Ectodermal cell (in vitro differentiated cells): ENCODE data around the gene A4GALT. TPM values are rescaled to one million over a fixed set of nuclear protein-coding genes. Genes with fewer than 3 reads are reported as not detected.

ENCODE experiments used
- H3K27ac ChIP-seq: 2 replicates; pipeline ENCODE4 v1.7.0; 2013; ENCODE audit warnings: mild to moderate bottlenecking, low read depth, low read length; ENCODE audit not compliant: insufficient read depth, poor library complexity, severe bottlenecking
- H3K27me3 ChIP-seq: 2 replicates; pipeline ENCODE4 v1.7.0; 2013; ENCODE audit warnings: mild to moderate bottlenecking, low read length; ENCODE audit not compliant: insufficient read depth, control insufficient read depth, poor library complexity, severe bottlenecking
- H3K36me3 ChIP-seq: one replicate; pipeline ENCODE4 v1.7.0; 2013; ENCODE audit warnings: low read length; ENCODE audit not compliant: control insufficient read depth, insufficient read depth
- H3K4me1 ChIP-seq: one replicate; pipeline ENCODE4 v1.7.0; 2013; ENCODE audit warnings: low read length; ENCODE audit not compliant: control insufficient read depth, insufficient read depth
- H3K4me3 ChIP-seq: 2 replicates; pipeline ENCODE4 v1.7.0; 2013; ENCODE audit warnings: low read depth, low read length, control low read depth; ENCODE audit not compliant: insufficient read depth
- H3K9me3 ChIP-seq: 2 replicates; pipeline ENCODE4 v1.7.0; 2013; ENCODE audit warnings: mild to moderate bottlenecking, low read length, moderate library complexity; ENCODE audit not compliant: control insufficient read depth
- WGBS, 2 experiments: methylation state at CpG; one replicate each; pipeline ENCODE4 v1.1.7; 2013; ENCODE audit warnings: missing lambda C conversion rate in 2 of 2; 5-methylcytosine and 5-hydroxymethylcytosine counted together
- polyA plus RNA-seq, 4 experiments: library from polyadenylated mRNA; stranded (reverse); fragments of 50-300 nt; gene quantifications; one replicate each; pipeline ENCODE4 v1.2.3, GENCODE V29; 2013

The A4GALT gene, protein sequence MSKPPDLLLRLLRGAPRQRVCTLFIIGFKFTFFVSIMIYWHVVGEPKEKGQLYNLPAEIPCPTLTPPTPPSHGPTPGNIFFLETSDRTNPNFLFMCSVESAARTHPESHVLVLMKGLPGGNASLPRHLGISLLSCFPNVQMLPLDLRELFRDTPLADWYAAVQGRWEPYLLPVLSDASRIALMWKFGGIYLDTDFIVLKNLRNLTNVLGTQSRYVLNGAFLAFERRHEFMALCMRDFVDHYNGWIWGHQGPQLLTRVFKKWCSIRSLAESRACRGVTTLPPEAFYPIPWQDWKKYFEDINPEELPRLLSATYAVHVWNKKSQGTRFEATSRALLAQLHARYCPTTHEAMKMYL
- polyA plus RNA-seq (2013, experiment 1 of 4) = 12.4 TPM
- 16.0 TPM for polyA plus RNA-seq (2013, experiment 2 of 4)
- polyA plus RNA-seq (2013, experiment 3 of 4) = 12.2 TPM
- 14.3 TPM for polyA plus RNA-seq (2013, experiment 4 of 4)

DNA sequence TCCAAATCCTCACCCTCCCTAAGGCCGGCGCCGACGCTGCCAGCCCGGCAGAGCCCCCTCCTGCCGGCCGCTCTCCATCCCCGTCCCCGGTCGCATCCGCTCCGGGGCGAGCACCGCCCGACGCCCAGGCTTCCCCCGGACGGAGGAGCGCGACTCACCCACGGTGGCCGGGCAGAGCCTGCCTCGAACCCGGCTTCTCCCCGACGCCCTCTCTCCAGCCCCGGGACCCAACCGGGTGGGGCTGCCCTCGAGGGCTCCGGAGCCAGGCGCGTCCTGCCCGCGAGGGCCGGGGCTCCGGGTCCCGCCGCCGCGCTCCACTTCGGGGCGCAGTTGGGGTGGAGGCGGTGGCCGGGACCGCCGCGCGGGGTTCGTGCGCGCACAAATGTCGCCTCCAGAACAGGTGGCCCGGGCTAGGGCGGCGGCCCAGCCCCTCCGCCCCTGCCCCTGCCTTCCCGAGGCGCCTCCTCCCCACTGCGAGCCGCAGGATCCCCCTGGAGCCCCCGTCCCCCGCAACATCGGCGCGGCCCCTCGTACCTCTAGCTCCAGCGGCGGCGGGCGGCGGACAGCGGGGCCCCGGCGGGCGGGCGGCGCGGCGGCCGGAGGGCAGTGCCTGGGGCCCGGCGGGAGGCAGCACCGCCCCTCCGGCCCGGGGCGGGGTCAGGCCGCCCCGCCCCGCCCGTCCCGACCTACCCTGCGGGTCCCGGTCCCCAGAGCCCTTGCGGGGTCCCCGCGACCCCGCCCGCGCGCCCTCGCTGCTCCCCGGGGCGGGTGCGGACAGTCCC is at the start of gene A4GALT:
Gene A4GALT (minus strand): TSS at position 608 of the 782 bp plus-strand sequence. CDS start 26,919 bp downstream, outside the sequence.
- H3K9me3 ChIP-seq = no peaks in the 10 kb centered on the region
- 0% methylated on average over 104 of the region's 104 CpGs for WGBS, 2 experiments
- H3K4me3 ChIP-seq = peak within 1 kb of the TSS; percentile 59
- no peak within 1 kb of the TSS for H3K27ac ChIP-seq
- peaks cover 9% of the 10 kb centered on the region for H3K4me1 ChIP-seq
- peaks cover 44% of the 10 kb centered on the region for H3K27me3 ChIP-seq
- no peaks in the 10 kb centered on the region for H3K36me3 ChIP-seq

DNA sequence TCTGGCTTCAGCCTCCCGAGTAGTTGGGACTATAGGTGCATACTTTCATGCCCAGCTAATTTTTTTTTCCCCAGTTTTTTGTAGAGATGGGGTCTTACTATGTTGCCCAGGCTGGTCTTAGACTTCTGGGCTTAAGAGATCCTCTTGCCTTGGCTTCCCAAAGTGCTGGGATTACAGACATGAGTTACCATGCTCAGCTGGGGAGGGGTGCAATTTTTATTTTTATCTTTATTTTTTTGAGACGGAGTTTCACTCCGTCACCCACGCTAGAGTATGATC is 49.7 kb upstream of the A4GALT start:
- Histone ChIP-seq H3K36me3 (no peaks in the 10 kb centered on the region), H3K27ac (no peak overlapping the region), H3K9me3 (no peaks in the 10 kb centered on the region), H3K27me3 (no peaks in the 10 kb centered on the region), H3K4me1 (peaks cover 6% of the 10 kb centered on the region), H3K4me3 (no peak overlapping the region)
- 80 to 83% methylated on average over 4 of the region's 4 CpGs for WGBS, 2 experiments

DNA sequence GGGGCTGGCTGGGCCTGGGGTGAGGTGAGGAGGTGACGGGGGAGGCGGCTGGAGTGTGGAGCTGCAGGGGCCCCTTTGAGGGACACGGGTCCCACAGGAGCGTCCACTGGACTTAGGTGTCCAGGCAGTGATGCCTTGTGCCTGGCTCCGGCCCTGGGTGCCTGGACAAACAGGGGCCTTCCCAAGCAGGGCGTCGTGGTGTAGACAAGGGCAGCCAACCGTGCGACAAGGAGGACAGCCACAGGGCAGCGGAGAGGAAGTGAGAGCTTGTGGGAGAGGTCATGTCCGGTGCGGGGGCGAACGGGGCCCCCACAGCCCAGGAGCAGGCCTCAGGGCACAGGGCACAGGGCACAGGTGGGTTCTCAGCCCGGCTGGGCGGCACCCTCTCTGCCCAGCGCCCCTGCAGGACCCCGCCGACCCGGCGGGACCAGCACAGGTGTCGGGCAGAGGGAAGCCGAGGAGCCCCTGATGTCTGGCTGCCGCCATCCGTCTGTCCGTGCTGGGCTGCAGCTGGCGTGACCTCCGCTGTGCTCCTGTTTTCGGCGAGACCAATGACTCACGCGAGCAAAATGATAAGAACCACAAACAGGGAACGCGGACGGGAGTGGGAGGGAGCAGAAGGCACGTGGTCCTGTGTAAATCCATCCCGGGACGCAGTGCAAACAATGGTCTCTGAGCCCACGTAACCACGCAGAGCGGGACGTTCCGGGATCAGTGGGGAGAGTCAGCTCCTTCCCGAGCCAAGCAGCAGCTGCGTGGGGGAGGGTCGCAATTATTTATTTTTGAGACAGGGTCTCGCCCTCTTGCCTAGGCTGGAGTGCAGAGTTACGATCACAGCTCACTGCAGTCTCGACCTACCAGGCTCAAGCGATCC is 49.1 kb upstream of the A4GALT start:
- Histone ChIP-seq H3K36me3 (no peaks in the 10 kb centered on the region), H3K9me3 (no peaks in the 10 kb centered on the region), H3K4me3 (no peak overlapping the region), H3K27me3 (no peaks in the 10 kb centered on the region), H3K4me1 (peaks cover 6% of the 10 kb centered on the region), H3K27ac (no peak overlapping the region)
- 85 to 86% methylated on average over 50 of the region's 50 CpGs for WGBS, 2 experiments

DNA sequence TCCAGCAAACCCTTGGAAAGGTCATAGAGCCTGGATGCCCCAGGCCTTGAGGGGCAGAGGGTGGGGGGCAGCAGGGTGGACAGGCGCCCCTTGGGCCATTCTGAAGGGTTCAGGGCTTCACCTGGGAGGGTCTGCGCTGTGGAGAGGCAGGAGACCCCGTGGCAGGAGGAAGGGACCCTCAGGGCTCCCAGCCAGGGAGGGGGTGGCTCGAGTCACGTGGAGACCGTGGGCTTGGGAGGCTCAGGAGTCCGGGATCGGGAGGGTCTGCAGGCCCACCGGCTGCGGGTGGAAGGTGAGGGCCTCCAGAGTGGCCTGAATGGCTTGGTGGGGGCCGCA is 48.5 kb upstream of the A4GALT start:
- H3K4me1 ChIP-seq = peaks cover 6% of the 10 kb centered on the region
- H3K36me3 ChIP-seq = no peaks in the 10 kb centered on the region
- H3K27me3 ChIP-seq = no peaks in the 10 kb centered on the region
- H3K9me3 ChIP-seq = no peaks in the 10 kb centered on the region
- H3K4me3 ChIP-seq = no peak overlapping the region
- H3K27ac ChIP-seq = no peak overlapping the region
- WGBS, 2 experiments = 91 to 93% methylated on average over 11 of the region's 11 CpGs

DNA sequence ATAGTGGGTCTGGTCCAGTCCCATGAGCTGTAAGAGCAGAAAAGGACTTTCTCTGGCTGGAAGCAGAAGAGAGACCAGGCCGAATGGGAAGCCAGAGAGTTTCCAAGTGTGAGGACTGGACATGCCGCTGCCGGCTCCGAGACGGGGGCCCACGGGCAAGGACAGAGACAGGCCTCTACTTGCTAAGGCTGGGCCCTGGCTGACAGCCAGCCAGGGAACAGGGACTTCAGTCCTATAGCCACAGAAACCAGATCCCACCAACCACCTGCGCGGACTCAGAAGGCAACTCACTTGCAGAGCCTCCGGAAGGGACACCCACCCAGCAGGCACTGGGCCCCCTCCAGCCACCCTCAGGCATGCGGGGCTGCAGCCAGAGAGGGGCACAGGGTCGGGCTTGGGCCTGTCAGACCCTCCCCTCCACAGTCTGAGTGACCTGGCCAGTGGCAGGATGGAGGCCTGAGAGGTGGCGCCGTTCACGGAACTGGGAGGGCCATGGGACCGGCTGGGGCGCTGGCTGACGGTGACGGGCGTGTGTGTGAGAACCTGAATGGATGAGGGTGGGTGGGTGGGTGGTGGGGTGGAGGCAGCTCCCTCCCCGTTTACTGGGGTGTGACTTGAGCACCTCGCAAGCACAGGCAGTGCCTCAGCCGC is 47.8 kb upstream of the A4GALT start:
- no peak overlapping the region for H3K27ac ChIP-seq
- H3K4me3 ChIP-seq = no peak overlapping the region
- H3K36me3 ChIP-seq = no peaks in the 10 kb centered on the region
- WGBS, 2 experiments = 92 to 93% methylated on average over 22 of the region's 22 CpGs
- H3K9me3 ChIP-seq = no peaks in the 10 kb centered on the region
- H3K27me3 ChIP-seq = no peaks in the 10 kb centered on the region
- peaks cover 6% of the 10 kb centered on the region for H3K4me1 ChIP-seq

DNA sequence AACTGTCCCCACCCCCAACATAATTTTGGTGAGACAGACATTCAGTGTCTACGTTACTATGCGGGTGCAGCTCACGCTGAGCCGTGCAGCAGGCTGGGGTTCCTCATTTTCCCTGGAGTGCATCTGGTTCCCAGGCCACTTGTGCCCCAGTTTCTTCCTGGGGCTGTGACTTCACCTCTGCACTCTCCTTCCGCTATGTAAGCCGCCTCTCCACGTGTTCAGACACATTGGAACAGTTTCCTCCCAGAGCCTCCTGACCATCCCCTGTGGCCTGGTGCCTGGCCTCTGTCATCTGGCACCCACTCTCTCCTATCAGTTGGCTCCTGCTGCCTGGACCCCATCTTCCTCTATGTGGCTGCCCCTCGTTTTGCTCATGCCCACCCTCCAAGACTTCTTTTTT is 46.2 kb upstream of the A4GALT start:
- Histone ChIP-seq H3K36me3 (no peaks in the 10 kb centered on the region), H3K27ac (no peak overlapping the region), H3K4me1 (no peaks in the 10 kb centered on the region), H3K4me3 (no peak overlapping the region), H3K9me3 (no peaks in the 10 kb centered on the region), H3K27me3 (no peaks in the 10 kb centered on the region)
- 94 to 95% methylated on average over 7 to 8 of the region's 8 CpGs for WGBS, 2 experiments

DNA sequence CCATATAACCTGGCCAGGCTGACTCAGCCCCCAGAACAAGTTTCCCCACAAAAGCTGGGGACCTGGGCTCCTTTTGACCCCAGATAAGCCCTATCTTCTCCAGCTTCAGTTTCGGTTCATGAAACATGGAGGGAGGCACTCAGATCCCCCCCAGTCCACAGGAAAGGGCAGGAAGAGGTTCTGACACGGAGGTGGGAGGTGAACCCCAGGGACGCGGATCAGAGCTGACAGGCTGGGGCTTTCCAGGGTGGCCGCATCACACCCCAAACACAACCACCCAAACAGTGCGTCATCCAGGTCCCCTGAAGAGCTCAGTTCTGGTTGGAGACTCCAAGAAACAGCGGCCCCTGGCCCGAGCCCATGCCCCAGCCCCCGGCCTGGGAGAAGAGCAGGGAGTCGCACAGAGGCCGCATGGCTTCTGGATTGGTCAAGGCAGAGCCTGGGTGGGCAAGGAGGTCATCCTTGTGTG is 44.3 kb upstream of the A4GALT start:
- Histone ChIP-seq H3K27me3 (no peaks in the 10 kb centered on the region), H3K9me3 (no peaks in the 10 kb centered on the region), H3K4me3 (no peak overlapping the region), H3K36me3 (no peaks in the 10 kb centered on the region), H3K27ac (no peak overlapping the region), H3K4me1 (no peaks in the 10 kb centered on the region)
- WGBS, 2 experiments = 76 to 79% methylated on average over 11 of the region's 11 CpGs

DNA sequence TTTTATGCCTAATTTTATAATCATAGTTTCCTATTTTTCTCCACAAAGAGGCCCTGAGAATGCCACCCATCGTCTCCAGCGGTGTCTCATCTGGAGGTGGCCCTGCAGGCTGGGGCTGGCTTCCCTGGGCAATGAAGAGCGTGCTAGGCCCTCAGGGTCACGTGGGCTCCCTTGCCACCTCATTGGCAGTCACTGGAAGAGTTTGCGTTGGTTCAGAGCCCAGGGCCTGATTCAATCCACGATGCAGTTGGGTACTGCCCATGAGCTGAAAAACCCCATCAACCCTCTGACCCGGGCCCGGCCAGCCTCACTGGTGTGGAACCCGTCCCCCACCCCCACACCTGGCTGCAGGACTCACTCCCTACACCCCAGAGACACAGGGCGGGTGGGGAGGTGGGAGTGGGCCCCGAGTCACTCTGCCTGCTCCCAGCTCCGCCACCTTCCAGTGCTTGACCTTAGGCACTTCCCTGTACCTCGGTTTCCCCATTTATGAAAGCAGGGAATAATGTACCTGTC is 43.4 kb upstream of the A4GALT start:
- 88 to 91% methylated on average over 13 of the region's 13 CpGs for WGBS, 2 experiments

DNA sequence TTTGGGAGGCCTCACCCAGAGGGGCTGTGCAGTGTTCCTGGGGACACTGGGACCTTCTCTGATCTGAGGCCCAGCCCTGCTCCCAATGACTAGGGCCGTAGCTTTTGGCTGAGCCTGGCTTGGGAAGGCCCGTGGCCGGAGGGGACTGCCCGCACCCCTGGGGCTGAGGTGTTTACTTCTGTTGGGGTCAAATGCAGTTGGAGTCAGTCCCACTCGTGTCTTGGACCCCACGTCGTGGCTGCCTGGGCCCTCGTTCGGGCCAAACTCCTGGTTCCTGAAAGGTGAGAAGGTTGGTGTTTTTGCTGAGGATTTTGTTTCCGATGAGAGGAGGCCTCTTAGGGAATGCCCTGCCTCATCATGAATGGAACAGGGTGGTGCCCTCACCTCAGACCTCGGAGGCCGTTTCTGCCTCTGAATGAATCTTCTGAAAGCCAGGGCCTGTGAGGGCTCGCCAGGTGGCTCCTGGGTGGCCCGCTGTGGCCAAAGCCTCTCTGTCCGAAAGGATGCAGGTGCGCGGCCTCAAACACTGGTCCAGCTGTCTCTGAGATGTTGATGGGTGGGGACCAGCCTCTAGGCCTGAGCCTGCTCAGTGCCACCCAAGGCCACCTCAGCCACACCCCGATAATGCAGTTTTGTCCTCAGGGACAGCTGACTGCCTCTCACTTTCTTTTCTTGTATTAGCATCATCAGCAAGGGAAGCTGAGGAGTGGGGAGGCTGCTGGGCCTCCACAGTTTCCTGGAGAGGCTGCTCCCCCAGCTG is 40.3 kb upstream of the A4GALT start:
- 85 to 87% methylated on average over 18 of the region's 18 CpGs for WGBS, 2 experiments
- H3K27ac ChIP-seq = no peak overlapping the region
- no peaks in the 10 kb centered on the region for H3K36me3 ChIP-seq
- H3K4me1 ChIP-seq = peaks cover 5% of the 10 kb centered on the region
- no peaks in the 10 kb centered on the region for H3K9me3 ChIP-seq
- H3K27me3 ChIP-seq = no peaks in the 10 kb centered on the region
- no peak overlapping the region for H3K4me3 ChIP-seq

More for the DNA sequence above, 43.4 kb upstream of the A4GALT start:
- Histone ChIP-seq H3K9me3 (no peaks in the 10 kb centered on the region), H3K4me1 (peaks cover 2% of the 10 kb centered on the region), H3K36me3 (no peaks in the 10 kb centered on the region), H3K27me3 (no peaks in the 10 kb centered on the region), H3K27ac (no peak overlapping the region), H3K4me3 (no peak overlapping the region)
